DMS53 (cell line): ENCODE data around the gene DOCK2.

Experiments used
- DNase-seq: peaks from one replicate; lab custom pipeline; 2025; lab: John Stamatoyannopoulos, UW

DOCK2 gene

GRCh38 chr5:169691471-169691870 lies 54.4 kb downstream of the DOCK2 start:
- no peak for DNase-seq

- DNase-seq: no peak
Observed at GRCh38 chr5:169694091-169694625, 57.1 kb downstream of the DOCK2 start.

- no peak for DNase-seq
Observed at GRCh38 chr5:169695025-169695625, 58.0 kb downstream of the DOCK2 start.

- no peak for DNase-seq
Observed at GRCh38 chr5:169695919-169696490, 58.9 kb downstream of the DOCK2 start.

- no peak for DNase-seq
Observed at GRCh38 chr5:169696621-169697510, 59.8 kb downstream of the DOCK2 start.

GRCh38 chr5:169697511-169697890 lies 60.4 kb downstream of the DOCK2 start:
- DNase-seq: no peak

- no peak for DNase-seq
Observed at GRCh38 chr5:169697976-169698375, 60.9 kb downstream of the DOCK2 start.

- no peak for DNase-seq
Observed at GRCh38 chr5:169700611-169701010, 63.5 kb downstream of the DOCK2 start.

- peak; percentile 11 for DNase-seq
Observed at GRCh38 chr5:169701910-169702451, 64.9 kb downstream of the DOCK2 start.

GRCh38 chr5:169702693-169703481 lies 65.8 kb downstream of the DOCK2 start:
- no peak for DNase-seq

GRCh38 chr5:169703813-169704212 lies 66.7 kb downstream of the DOCK2 start:
- no peak for DNase-seq

- no peak for DNase-seq
Observed at GRCh38 chr5:169705322-169705721, 68.2 kb downstream of the DOCK2 start.

- no peak for DNase-seq
Observed at GRCh38 chr5:169706071-169706470, 69.0 kb downstream of the DOCK2 start.

- DNase-seq: no peak
Observed at GRCh38 chr5:169706758-169707450, 69.8 kb downstream of the DOCK2 start.

GRCh38 chr5:169707686-169708085 lies 70.6 kb downstream of the DOCK2 start:
- DNase-seq: no peak

- no peak for DNase-seq
Observed at GRCh38 chr5:169710675-169711074, 73.6 kb downstream of the DOCK2 start.

GRCh38 chr5:169711551-169712225 lies 74.6 kb downstream of the DOCK2 start:
- DNase-seq: no peak

GRCh38 chr5:169712428-169712827 lies 75.4 kb downstream of the DOCK2 start:
- no peak for DNase-seq

- DNase-seq: no peak
Observed at GRCh38 chr5:169716287-169716686, 79.2 kb downstream of the DOCK2 start.

- DNase-seq: no peak
Observed at GRCh38 chr5:169717288-169717687, 80.2 kb downstream of the DOCK2 start.
